H7 (cell line): ENCODE results near the gene PRTFDC1. TPM values are rescaled to one million over a fixed set of nuclear protein-coding genes. Genes with fewer than 3 reads are reported as not detected.

ENCODE experiments used
- DNase-seq: peaks from one replicate; pipeline ENCODE4 v3.0.0; 2012
- H3K27me3 ChIP-seq: 2 replicates; pipeline ENCODE4 v1.6.0; 2011; ENCODE audit warnings: mild to moderate bottlenecking, low read length; ENCODE audit not compliant: control insufficient read depth, insufficient read depth
- H3K36me3 ChIP-seq: replicated peaks from 2 replicates; pipeline ENCODE4 v1.5.1; 2011; ENCODE audit warnings: low read length; ENCODE audit not compliant: control insufficient read depth, insufficient read depth
- H3K4me3 ChIP-seq: 2 replicates; pipeline ENCODE4 v1.5.1; 2011; ENCODE audit warnings: low read depth, mild to moderate bottlenecking, control low read depth, low read length, moderate library complexity; ENCODE audit not compliant: insufficient read depth
- total RNA-seq: library from RNA; depleted of rRNA; stranded (reverse); fragments of >200 nt; shearing (Covaris generic); gene quantifications from 2 replicates; pipeline ENCODE4 v1.2.3, GENCODE V29; 2014; rRNA removed

Gene PRTFDC1
- total RNA-seq, 1 experiment from 2014 or later: 12.5 TPM

DNA sequence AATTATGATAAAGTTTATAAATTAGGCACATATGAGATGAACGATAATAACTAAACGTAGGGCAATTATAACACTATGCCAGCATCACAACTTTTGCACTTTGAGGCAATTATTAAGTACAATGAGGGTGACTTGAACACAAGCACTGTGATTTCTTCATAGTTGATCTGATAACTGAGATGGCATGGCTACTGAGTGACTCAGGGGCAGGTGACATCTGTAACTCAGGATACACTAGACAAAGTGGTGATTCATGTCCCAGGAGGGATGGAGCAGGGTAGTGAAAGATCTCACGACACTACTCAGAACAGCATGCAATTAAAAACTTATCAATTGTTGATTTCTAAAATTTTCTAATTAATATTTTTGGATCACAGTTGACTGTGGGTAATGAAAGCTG is 130.4 kb downstream of the PRTFDC1 start:
- Histone ChIP-seq H3K36me3 (no peaks in the 10 kb centered on the region), H3K27me3 (no peaks in the 10 kb centered on the region), H3K4me3 (no peak overlapping the region)
- DNase-seq: no peak

DNA sequence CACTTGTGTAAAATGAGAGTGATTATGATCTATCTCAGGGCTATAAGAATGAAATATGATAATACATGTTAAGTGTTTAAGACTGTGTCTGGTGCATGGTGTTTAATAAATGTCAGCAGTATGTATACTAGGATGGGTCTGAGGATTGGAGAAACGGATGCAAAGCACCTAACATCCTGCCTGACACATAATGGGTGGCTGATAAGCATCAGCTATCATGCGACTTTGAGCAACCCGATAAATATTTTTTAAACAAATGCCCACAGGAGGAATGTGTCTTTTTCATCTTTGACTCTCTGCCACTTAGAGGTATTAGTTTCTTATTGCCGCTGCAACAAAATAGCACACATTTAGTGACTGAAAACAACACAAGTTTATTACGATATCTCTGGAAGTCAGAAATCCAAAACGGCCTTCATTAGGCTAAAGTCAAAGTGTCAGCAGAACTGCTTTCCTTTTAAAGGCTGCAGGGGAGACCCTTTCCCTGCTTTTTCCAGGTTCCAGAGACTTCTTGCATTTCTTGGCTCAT is 135.5 kb downstream of the PRTFDC1 start:
- DNase-seq: no peak
- Histone ChIP-seq H3K27me3 (no peaks in the 10 kb centered on the region), H3K4me3 (no peak overlapping the region), H3K36me3 (no peaks in the 10 kb centered on the region)

DNA sequence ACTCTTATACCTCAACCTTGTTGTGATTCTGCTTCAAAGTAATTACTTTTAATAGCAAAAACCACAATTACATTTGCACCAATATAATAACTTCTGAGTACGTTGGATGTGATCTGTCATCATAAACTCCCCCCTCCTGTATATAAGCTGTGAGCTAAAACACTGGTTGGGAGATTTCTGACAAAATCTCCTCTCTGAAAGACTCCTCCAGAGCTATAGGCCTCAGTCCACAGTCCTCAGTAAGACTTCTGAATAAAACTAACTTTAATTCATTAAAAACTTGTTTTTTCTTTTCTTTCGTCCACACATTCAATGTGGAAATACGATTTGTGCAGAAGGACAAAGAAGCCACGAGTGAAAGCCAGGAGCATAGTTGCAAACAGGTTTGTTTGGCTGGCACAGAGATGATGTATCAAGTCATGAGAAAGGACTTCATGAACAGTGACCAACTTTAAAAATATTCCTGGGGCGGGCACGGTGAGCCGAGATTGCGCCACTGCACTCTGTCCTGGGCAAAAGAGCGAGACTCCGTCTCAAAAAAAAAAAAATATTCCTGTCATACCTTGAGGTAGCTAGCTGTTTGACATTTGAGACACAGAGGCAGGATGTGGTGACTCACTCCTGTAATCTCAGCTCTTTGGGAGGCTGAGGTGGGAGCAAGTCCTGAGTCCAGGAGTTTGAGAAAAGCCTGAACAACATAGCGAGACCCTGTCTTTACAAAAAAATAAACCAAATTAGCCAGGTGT is 137.7 kb downstream of the PRTFDC1 start:
- Histone ChIP-seq H3K4me3 (no peak overlapping the region), H3K36me3 (no peaks in the 10 kb centered on the region), H3K27me3 (no peaks in the 10 kb centered on the region)
- DNase-seq: no peak

GRCh38 chr10:24813856-24814255 is 138.6 kb downstream of the PRTFDC1 start:
- no peaks in the 10 kb centered on the region for H3K36me3 ChIP-seq
- H3K4me3 ChIP-seq: no peak overlapping the region
- H3K27me3 ChIP-seq: no peaks in the 10 kb centered on the region
- DNase-seq: no peak

- no peak for DNase-seq
- H3K36me3 ChIP-seq: no peaks in the 10 kb centered on the region
- no peaks in the 10 kb centered on the region for H3K27me3 ChIP-seq
- no peak overlapping the region for H3K4me3 ChIP-seq
Observed at GRCh38 chr10:24806262-24806661, 146.1 kb downstream of the PRTFDC1 start.

DNA sequence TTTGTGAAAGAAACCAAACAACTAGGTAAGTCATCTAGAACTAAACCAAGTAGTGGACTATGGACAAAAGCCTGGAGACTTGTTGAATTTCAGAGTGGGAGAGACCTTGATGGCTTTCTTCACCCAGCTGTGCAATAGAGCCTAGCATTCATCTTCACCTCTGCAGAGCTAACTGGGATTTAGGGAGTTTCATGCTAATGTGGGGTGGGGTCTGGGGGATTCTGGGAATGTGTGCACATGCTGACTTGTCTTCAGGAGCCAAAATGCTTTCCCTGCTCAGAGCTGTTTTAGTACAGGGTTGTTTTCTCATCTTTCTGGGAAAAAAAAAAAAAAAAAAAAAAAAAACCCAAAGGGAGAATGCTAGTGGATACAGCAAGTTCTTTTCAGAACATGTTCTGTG is 147.4 kb downstream of the PRTFDC1 start:
- Histone ChIP-seq H3K27me3 (no peaks in the 10 kb centered on the region), H3K4me3 (no peak overlapping the region), H3K36me3 (no peaks in the 10 kb centered on the region)
- no peak for DNase-seq

GRCh38 chr10:24804392-24804791 is 148.0 kb downstream of the PRTFDC1 start:
- no peak for DNase-seq
- Histone ChIP-seq H3K27me3 (no peaks in the 10 kb centered on the region), H3K4me3 (no peak overlapping the region), H3K36me3 (no peaks in the 10 kb centered on the region)

- no peaks in the 10 kb centered on the region for H3K36me3 ChIP-seq
- no peak for DNase-seq
- H3K27me3 ChIP-seq: no peaks in the 10 kb centered on the region
- no peak overlapping the region for H3K4me3 ChIP-seq
Observed at GRCh38 chr10:24802378-24802777, 150.0 kb downstream of the PRTFDC1 start.

- DNase-seq: no peak
- Histone ChIP-seq H3K4me3 (no peak overlapping the region), H3K36me3 (no peaks in the 10 kb centered on the region), H3K27me3 (no peaks in the 10 kb centered on the region)
Observed at GRCh38 chr10:24800861-24801260, 151.5 kb downstream of the PRTFDC1 start.

Other genes with a start within 250 kb of the PRTFDC1 start
- 31.5 and 49.5 TPM in 2 replicates for gene ARHGAP21, start 228.7 kb downstream of the PRTFDC1 start, total RNA-seq
- not detected in 2 replicates for gene ENKUR, start 63.6 kb upstream of the PRTFDC1 start, total RNA-seq
- gene THNSL1, start 64.0 kb upstream of the PRTFDC1 start, total RNA-seq: 5.9 and 8.9 TPM in 2 replicates
- 0.35 and 0.44 TPM in 2 replicates for gene GPR158, start 222.4 kb upstream of the PRTFDC1 start, total RNA-seq